ACC112 (cell line): Measurements from ENCODE around the gene SZT2.

Experiments used
- H2AFZ ChIP-seq: fragments of 200-600 bp; sonication (generic); one replicate; pipeline ENCODE4 v1.6.0; 2017; ENCODE audit warnings: antibody characterized with exemption, low read length; ENCODE audit not compliant: unreplicated experiment
- H3K27ac ChIP-seq: fragments of 200-600 bp; sonication (generic); 2 replicates; pipeline ENCODE4 v1.5.1; 2014; ENCODE audit warnings: low read depth, mild to moderate bottlenecking, antibody characterized with exemption, low read length, moderate library complexity
- H3K27me3 ChIP-seq: fragments of 200-600 bp; sonication (generic); 2 replicates; pipeline ENCODE4 v1.6.1; 2014; ENCODE audit warnings: mild to moderate bottlenecking, antibody characterized with exemption, low read length, moderate library complexity, mixed read lengths; ENCODE audit not compliant: insufficient read depth
- H3K36me3 ChIP-seq: fragments of 200-600 bp; sonication (generic); 2 replicates; pipeline ENCODE4 v1.6.1; 2016; ENCODE audit warnings: mild to moderate bottlenecking, antibody characterized with exemption, low read length, moderate library complexity, mixed read lengths; ENCODE audit not compliant: insufficient read depth
- H3K4me1 ChIP-seq: fragments of 200-600 bp; sonication (generic); one replicate; pipeline ENCODE4 v1.6.1; 2016; ENCODE audit warnings: low read length, mixed read lengths; ENCODE audit not compliant: insufficient read depth, unreplicated experiment, control insufficient read depth
- H3K4me3 ChIP-seq: fragments of 200-600 bp; sonication (generic); 2 replicates; pipeline ENCODE4 v1.5.1; 2014; ENCODE audit warnings: mild to moderate bottlenecking, low read depth, low read length
- H3K79me2 ChIP-seq: fragments of 200-600 bp; sonication (generic); one replicate; pipeline ENCODE4 v1.6.0; 2016; ENCODE audit warnings: low read length; ENCODE audit not compliant: control insufficient read depth, unreplicated experiment, insufficient read depth

SZT2 gene

DNA sequence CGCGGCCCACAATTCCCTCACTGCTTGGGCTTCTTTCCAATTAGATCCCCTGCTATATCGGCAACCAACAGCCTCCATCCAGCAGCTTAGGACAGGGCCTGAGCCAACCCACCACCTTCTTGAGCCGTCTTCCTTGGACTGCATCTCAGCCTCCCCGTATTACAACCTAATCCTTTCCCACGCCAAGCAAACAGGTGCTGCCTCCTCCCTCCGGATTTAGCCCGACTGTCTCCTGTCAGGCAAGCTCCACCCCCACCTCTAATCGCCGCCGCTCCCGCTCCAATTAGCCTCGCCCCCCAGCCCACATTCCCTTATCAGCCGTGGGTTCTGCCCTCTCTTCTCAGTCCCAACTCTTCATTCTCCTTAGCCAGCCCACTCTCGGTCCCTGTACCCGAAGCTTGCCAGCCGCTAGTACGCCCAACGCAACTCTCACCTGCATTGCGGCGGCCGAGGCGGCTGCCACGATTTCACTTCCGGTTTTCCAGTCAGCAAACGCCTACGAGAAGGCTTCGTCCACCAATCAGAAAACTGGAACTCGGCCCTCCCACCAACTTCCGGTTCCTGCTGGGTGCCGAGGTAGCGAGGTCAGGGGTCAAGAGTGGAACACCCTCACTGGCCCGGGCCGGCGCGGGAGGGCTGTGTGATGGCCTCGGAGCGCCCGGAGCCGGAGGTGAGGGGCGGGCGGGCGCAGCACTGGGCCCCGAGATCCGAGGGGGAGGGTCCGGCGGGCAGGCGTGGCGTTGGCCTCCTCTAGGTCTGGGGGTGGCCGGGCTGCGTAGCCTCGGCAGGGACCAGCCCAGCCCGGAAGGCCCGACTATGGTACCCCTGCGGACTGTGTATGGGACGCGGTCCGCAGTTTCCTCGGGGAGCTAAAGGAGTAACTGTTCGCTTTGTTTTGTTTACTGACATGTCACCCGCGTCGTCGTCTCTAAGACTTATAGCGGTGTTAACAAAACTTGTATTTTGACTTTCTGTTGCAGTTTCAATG is at the start of gene SZT2, which contains the start of gene MED8:
TSS of gene SZT2 (plus strand) at position 574 of the 988 bp plus-strand sequence. CDS start at position 644, 70 bp downstream.
TSS of gene MED8 (minus strand) at position 475 of the 988 bp plus-strand sequence. CDS start at position 439, 36 bp downstream.
- Histone ChIP-seq H3K36me3 (peaks cover 27% of the 10 kb centered on the region), H2AFZ (peak within 1 kb of the TSS; percentile 85), H3K4me1 (peaks cover 21% of the 10 kb centered on the region), H3K79me2 (peaks cover 59% of the 10 kb centered on the region), H3K4me3 (peak within 1 kb of the TSS; percentile 95), H3K27me3 (no peaks in the 10 kb centered on the region), H3K27ac (peak within 1 kb of the TSS; percentile 53)

DNA sequence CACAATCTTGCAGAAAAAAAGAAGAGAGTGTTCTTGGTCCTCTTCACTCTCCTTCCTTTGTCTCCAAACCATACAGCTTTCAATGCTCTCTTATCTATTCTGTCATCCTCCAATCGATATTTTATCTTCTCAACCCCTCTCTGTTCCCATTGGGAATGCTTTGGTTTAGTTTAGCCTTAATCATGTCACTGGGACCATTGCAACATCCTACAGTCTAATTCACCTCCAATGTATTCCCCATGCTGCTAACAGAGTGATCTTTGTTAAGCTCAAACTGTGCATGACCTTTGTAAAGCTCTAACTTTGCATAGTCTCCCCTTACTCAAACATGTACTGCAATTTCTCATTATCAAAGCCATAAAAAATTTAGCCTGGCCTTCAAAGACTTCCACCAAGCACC is 49.1 kb upstream of the SZT2 start:
- Histone ChIP-seq H3K27me3 (no peaks in the 10 kb centered on the region), H3K4me1 (peaks cover 7% of the 10 kb centered on the region), H3K27ac (no peak overlapping the region), H3K36me3 (no peaks in the 10 kb centered on the region), H3K79me2 (no peaks in the 10 kb centered on the region), H3K4me3 (no peak overlapping the region), H2AFZ (no peak overlapping the region)

DNA sequence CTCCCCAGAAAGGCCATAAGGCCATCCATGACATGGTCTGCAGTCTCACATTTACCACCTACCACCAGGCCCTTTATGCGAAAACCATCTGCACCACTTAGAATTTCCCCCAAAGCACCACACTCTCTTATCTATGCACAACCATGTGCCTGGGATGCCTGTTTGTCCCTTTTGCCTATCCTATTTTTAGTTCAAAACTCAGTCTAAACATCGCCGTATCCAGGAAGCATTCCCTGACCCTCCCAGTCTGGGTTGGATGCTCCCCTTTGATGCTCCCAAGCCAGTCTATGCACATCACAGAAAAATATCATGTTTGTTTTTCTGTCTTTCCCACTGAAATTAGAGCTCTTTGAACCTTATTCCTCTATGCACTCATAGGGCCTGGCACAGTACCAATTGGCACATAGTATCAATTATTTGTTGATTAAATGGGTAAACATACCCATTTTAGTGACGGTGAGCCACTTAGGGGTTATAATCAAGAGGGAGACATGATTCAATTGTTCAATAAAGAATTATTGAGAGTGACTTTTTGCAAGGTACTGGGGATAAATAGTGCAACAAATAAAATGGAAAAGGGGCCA is 45.3 kb upstream of the SZT2 start:
- Histone ChIP-seq H3K27ac (no peak overlapping the region), H2AFZ (no peak overlapping the region), H3K4me1 (peaks cover 12% of the 10 kb centered on the region), H3K36me3 (no peaks in the 10 kb centered on the region), H3K4me3 (no peak overlapping the region), H3K79me2 (no peaks in the 10 kb centered on the region), H3K27me3 (0 out of 2 replicates have a peak, but pooled peaks cover 7% of the 10 kb centered on the region)

DNA sequence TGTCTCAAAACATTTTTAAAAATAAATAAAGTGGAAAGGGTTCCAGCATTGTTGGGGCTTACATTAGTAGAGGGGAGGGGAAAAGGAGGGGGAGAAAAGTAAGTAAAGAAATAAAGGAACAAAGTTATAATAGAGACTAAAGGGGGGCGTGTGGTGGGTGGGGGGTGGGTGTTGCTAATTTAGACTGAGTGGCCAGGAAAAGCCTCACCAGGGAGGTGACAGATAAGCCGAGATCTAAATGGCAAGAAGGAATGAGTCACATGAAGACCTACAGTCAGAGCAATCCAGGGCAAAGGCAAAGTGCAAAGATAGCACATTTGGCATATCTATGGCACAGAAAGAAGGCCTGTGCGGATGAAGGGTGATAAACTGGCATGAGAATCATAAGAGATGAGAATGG is 44.6 kb upstream of the SZT2 start:
- Histone ChIP-seq H3K4me1 (peaks cover 19% of the 10 kb centered on the region), H2AFZ (no peak overlapping the region), H3K36me3 (no peaks in the 10 kb centered on the region), H3K79me2 (no peaks in the 10 kb centered on the region), H3K4me3 (no peak overlapping the region), H3K27ac (no peak overlapping the region), H3K27me3 (0 out of 2 replicates have a peak, but pooled peaks cover 7% of the 10 kb centered on the region)

DNA sequence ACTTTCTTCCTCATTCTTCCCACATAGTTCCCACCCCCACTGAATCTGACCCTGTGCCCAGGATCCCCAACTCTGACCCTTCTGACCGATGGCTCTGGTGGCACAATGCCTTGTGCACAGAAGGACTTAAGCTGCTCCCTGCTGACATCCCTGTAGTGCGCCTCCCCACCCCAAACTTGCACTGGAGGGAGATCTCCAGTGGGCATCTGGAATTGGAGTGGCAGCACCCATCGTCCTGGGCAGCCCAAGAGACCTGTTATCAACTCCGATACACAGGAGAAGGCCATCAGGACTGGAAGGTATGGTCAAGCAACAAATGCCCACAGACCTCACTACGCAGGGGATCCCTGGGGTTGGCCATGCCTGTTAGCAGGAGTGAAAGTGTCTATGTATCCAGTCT is 43.1 kb upstream of the SZT2 start:
- H3K4me3 ChIP-seq: no peak overlapping the region
- H3K4me1 ChIP-seq: peaks cover 19% of the 10 kb centered on the region
- H3K36me3 ChIP-seq: no peaks in the 10 kb centered on the region
- no peak overlapping the region for H2AFZ ChIP-seq
- no peaks in the 10 kb centered on the region for H3K79me2 ChIP-seq
- no peak overlapping the region for H3K27ac ChIP-seq
- H3K27me3 ChIP-seq: 0 out of 2 replicates have a peak, but pooled peaks cover 7% of the 10 kb centered on the region

DNA sequence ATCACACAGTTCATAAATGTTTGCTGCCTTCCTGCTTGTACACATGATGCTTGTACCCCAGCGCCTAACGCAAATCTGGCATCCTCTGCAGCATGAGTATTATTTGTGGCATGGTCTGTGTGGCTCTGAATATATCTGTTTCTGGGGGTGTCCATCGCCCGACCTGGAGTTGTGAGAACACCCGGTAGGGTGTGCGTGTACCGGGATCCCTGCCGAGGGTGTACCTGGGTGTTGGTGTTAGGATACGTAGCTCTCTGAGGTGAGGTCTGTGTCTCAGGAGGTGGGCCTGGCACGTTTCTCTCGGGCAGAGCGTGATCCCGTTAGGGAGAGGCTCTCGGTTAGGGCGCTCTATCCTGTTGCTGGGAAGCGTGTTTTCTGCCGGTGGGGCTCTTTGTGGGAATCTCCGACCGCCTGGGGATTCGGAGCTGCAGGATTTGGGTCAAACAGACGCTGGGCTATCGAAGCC is 41.3 kb upstream of the SZT2 start:
- Histone ChIP-seq H3K4me1 (peaks cover 19% of the 10 kb centered on the region), H3K79me2 (no peaks in the 10 kb centered on the region), H3K27ac (no peak overlapping the region), H3K27me3 (0 out of 2 replicates have a peak, but pooled peaks cover 7% of the 10 kb centered on the region), H2AFZ (peak overlapping the region; percentile 44), H3K36me3 (no peaks in the 10 kb centered on the region), H3K4me3 (peak overlapping the region; percentile 71)

DNA sequence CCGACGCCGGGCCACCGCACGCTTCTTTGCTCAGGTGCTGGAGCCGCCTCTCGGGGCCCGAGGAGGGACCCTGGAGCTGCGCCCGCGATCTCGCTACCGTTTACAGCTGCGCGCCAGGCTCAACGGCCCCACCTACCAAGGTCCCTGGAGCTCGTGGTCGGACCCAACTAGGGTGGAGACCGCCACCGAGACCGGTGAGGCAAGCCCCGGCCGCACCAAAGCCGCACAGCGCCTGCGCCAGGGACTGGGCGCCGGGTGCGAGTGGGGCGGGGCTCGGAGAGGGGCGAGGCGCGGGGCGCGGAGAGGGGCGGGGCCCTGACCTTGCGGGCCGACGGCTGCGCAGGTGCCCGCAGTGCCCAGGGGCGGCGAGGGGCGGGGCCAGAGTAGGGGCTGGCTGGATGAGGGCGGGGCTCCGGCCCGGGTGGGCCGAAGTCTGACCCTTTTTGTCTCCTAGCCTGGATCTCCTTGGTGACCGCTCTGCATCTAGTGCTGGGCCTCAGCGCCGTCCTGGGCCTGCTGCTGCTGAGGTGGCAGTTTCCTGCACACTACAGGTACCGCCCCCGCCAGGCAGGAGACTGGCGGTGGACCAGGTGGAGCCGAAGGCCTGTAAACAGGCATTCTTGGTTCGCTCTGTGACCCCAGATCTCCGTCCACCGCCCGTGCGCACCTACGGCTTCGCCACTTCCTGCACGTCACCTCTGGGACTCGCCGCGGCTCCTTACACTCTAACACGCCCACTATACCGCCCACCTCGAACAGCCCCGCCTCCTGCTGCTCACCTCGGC is 40.7 kb upstream of the SZT2 start:
- no peaks in the 10 kb centered on the region for H3K79me2 ChIP-seq
- peaks cover 19% of the 10 kb centered on the region for H3K4me1 ChIP-seq
- 0 out of 2 replicates have a peak, but pooled peaks cover 7% of the 10 kb centered on the region for H3K27me3 ChIP-seq
- no peak overlapping the region for H3K27ac ChIP-seq
- H3K36me3 ChIP-seq: no peaks in the 10 kb centered on the region
- peak overlapping the region; percentile 44 for H2AFZ ChIP-seq
- peak overlapping the region; percentile 71 for H3K4me3 ChIP-seq

DNA sequence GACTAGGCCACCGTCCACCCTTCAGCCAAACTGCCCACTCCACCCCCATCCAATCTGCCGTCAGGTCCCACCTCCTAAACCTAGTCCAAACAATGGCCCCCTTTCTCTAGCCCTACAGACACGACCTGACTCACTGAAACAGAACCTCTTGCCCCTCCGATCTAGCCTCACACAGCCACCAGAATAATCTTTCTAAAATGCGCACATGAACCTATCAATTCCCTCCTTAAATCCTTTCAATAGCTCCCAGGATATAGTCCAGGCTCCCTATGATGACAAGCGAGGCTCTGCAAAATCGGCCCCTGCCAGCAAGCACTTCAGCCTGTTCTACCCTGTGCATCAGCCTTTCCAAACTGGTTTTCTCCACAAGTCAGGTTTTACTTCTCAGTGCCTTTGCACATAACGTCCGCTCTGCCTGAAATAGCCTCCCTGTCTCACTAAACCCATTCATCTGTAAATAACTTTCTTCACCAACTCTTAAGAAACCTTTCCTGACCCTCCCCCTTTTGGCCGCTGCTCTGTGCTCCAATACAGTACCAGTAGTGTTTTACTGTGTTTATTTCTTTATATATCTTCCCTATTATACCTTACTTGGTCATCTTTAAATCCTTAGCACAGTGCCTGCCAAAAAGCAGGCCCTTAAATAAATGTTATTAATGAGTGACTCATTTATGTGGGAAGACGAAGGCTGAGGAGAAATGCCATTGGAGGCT is 39.9 kb upstream of the SZT2 start:
- H3K4me1 ChIP-seq: peaks cover 27% of the 10 kb centered on the region
- H3K4me3 ChIP-seq: peak overlapping the region; percentile 71
- H3K27me3 ChIP-seq: 0 out of 2 replicates have a peak, but pooled peaks cover 7% of the 10 kb centered on the region
- no peak overlapping the region for H3K27ac ChIP-seq
- H3K79me2 ChIP-seq: no peaks in the 10 kb centered on the region
- no peaks in the 10 kb centered on the region for H3K36me3 ChIP-seq
- H2AFZ ChIP-seq: peak overlapping the region; percentile 44

DNA sequence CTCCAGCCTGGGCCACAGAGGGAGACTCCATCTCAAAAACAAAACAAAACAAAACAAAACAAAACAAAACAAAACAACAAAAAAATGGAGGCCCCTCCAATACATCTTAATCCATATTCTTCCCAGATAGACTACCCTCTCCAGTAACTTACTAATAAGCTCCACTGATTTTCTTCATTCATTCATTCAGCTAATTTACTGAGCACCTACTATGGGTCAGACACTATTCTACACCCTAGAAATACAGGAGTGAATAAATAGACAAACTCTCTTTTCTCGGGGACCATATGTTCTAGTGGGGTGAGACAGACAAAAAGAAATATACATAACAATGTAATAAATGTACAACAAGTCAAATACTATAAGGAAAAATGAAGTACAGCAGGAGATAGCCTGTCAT is 38.7 kb upstream of the SZT2 start:
- H3K27me3 ChIP-seq: 0 out of 2 replicates have a peak, but pooled peaks cover 7% of the 10 kb centered on the region
- no peaks in the 10 kb centered on the region for H3K79me2 ChIP-seq
- H2AFZ ChIP-seq: no peak overlapping the region
- H3K27ac ChIP-seq: no peak overlapping the region
- H3K4me1 ChIP-seq: peaks cover 23% of the 10 kb centered on the region
- H3K36me3 ChIP-seq: no peaks in the 10 kb centered on the region
- no peak overlapping the region for H3K4me3 ChIP-seq
